ENCODE measurements around the gene ARHGAP6. TPM values are rescaled to one million over a fixed set of nuclear protein-coding genes. Genes with fewer than 3 reads are reported as not detected.

ARHGAP6 gene
- polyA plus RNA-seq, 3 donors = 0.31 to 1.1 (median 0.40) TPM

GRCh38 chrX:11395859-11396258 is 269.9 kb downstream of the ARHGAP6 start:
- H3K9ac ChIP-seq (ENCODE audit: insufficient read depth, low read length, poor library complexity, severe bottlenecking) = no peak overlapping the region
- H3K27ac ChIP-seq (ENCODE audit: low read depth in 1 of 2, low read length in 2 of 2) = no peak overlapping the region
- H3K4me1 ChIP-seq (ENCODE audit: control insufficient read depth in 1 of 2, insufficient read depth in 2 of 2, low read length in 2 of 2) = no peaks in the 10 kb centered on the region
- Mint-ChIP-seq H3K27me3 (ENCODE audit: low read depth in 3 of 3) (peaks cover 0 to 3% (median 0%) of the 10 kb centered on the region in 3 donors), H3K36me3 (no peaks in the 10 kb centered on the region), H3K27ac (peak overlapping the region in 1 of 7 donors; percentile 79), H3K9me3 (peaks cover 0 to 2% (median 0%) of the 10 kb centered on the region in 7 donors), H3K4me1 (no peaks in the 10 kb centered on the region), H3K4me3 (no peak overlapping the region)
- H3K27me3 ChIP-seq (ENCODE audit: control insufficient read depth in 2 of 2, insufficient read depth in 2 of 2, low read length in 2 of 2) = no peaks in the 10 kb centered on the region
- TF ChIP-seq CTCF (IDR thresholded peaks at IDR 0.05) = no peak
- H3K4me3 ChIP-seq (replicated peaks in 1 of 3; ENCODE audit: low read depth in 2 of 3, low read length in 3 of 3) = no peak overlapping the region
- intact Hi-C loops (cut with micrococcal nuclease) = no loop called here
- no peaks in the 10 kb centered on the region for H4K20me1 ChIP-seq (ENCODE audit: insufficient read depth, low read length)
- H3K4me2 ChIP-seq (replicated peaks; ENCODE audit: extremely low read depth, low read length, poor library complexity, severe bottlenecking) = no peak overlapping the region
- no peak for DNase-seq
- WGBS (ENCODE audit: insufficient coverage) = no CpG with 5 or more reads among the region's 1 CpG
- H3K79me2 ChIP-seq (ENCODE audit: insufficient read depth, low read length) = no peaks in the 10 kb centered on the region
- no peak overlapping the region for H2AFZ ChIP-seq (ENCODE audit: insufficient read depth, low read depth, low read length, poor library complexity, severe bottlenecking)
- H3K36me3 ChIP-seq (replicated peaks in 1 of 2; ENCODE audit: control insufficient read depth in 1 of 2, insufficient read depth in 2 of 2, low read length in 2 of 2) = no peaks in the 10 kb centered on the region
- H3K9me3 ChIP-seq (replicated peaks in 1 of 2; ENCODE audit: control insufficient read depth in 1 of 2, insufficient read depth in 1 of 2, low read length in 2 of 2) = no peaks in the 10 kb centered on the region

GRCh38 chrX:11393949-11394654 is 271.6 kb downstream of the ARHGAP6 start:
- Mint-ChIP-seq H3K4me3 (no peak overlapping the region), H3K36me3 (no peaks in the 10 kb centered on the region), H3K27me3 (ENCODE audit: low read depth in 3 of 3) (peaks cover 0 to 3% (median 0%) of the 10 kb centered on the region in 3 donors), H3K9me3 (peaks cover 0 to 4% (median 0%) of the 10 kb centered on the region in 7 donors), H3K4me1 (no peaks in the 10 kb centered on the region), H3K27ac (no peak overlapping the region)
- no peak for TF ChIP-seq CTCF (IDR thresholded peaks at IDR 0.05)
- Histone ChIP-seq H3K4me1 (ENCODE audit: control insufficient read depth in 1 of 2, insufficient read depth in 2 of 2, low read length in 2 of 2) (no peaks in the 10 kb centered on the region), H2AFZ (ENCODE audit: insufficient read depth, low read depth, low read length, poor library complexity, severe bottlenecking) (no peak overlapping the region), H3K27me3 (ENCODE audit: control insufficient read depth in 2 of 2, insufficient read depth in 2 of 2, low read length in 2 of 2) (no peaks in the 10 kb centered on the region), H3K9me3 (replicated peaks in 1 of 2; ENCODE audit: control insufficient read depth in 1 of 2, insufficient read depth in 1 of 2, low read length in 2 of 2) (no peaks in the 10 kb centered on the region), H3K9ac (ENCODE audit: insufficient read depth, low read length, poor library complexity, severe bottlenecking) (no peak overlapping the region), H3K79me2 (ENCODE audit: insufficient read depth, low read length) (no peaks in the 10 kb centered on the region), H3K27ac (ENCODE audit: low read depth in 1 of 2, low read length in 2 of 2) (no peak overlapping the region), H3K4me2 (replicated peaks; ENCODE audit: extremely low read depth, low read length, poor library complexity, severe bottlenecking) (no peak overlapping the region), H4K20me1 (ENCODE audit: insufficient read depth, low read length) (no peaks in the 10 kb centered on the region), H3K36me3 (replicated peaks in 1 of 2; ENCODE audit: control insufficient read depth in 1 of 2, insufficient read depth in 2 of 2, low read length in 2 of 2) (no peaks in the 10 kb centered on the region), H3K4me3 (replicated peaks in 1 of 3; ENCODE audit: low read depth in 2 of 3, low read length in 3 of 3) (no peak overlapping the region)
- intact Hi-C loops (cut with micrococcal nuclease) = no loop called here
- WGBS (ENCODE audit: insufficient coverage) = no CpG with 5 or more reads among the region's 2 CpGs
- no peak for DNase-seq
